IMR-90 (cell line): ENCODE data around the gene HLA-B. TPM values are rescaled to one million over a fixed set of nuclear protein-coding genes. Genes with fewer than 3 reads are reported as not detected.

ENCODE experiments used
- ATAC-seq: fragments of 200-7000 bp; cut with Tn5 transposase; 2 replicates; pipeline ENCODE4 v1.9.1; 2020; ENCODE audit warnings: low read depth, mild to moderate bottlenecking, moderate library complexity
- BruUV-seq: library from RNA; stranded (reverse); fragments of 400-500 nt; replicated peaks from 2 replicates; lab custom pipeline; 2021; lab: Mats Ljungman, UMichigan
- CTCF ChIA-PET: fragments of 300-600 bp; formaldehyde crosslinking; extraction: SDS; loops from one replicate; lab custom pipeline; 2021; ENCODE audit warnings: antibody characterized with exemption; lab: Yijun Ruan, JAX
- POLR2A ChIA-PET: fragments of 300-600 bp; sonication (Branson Sonifier 250); formaldehyde crosslinking; loops from one replicate; lab custom pipeline; 2022; ENCODE audit warnings: antibody characterized with exemption; ENCODE audit not compliant: unreplicated experiment; lab: Charles Lee
- DNase-seq: peaks from one replicate; pipeline ENCODE4 v3.0.0; 2013
- H2AFZ ChIP-seq: replicated peaks from 2 replicates; pipeline ENCODE3; 2013; ENCODE audit warnings: low read length, mild to moderate bottlenecking; ENCODE audit not compliant: poor library complexity
- H2AK5ac ChIP-seq: 2 replicates; pipeline ENCODE4 v1.6.1; 2013; ENCODE audit warnings: low read depth, low read length, inconsistent platforms
- H2AK9ac ChIP-seq: replicated peaks from 2 replicates; pipeline ENCODE3; 2013; ENCODE audit warnings: mild to moderate bottlenecking, low read depth, low read length, moderate library complexity; ENCODE audit not compliant: poor library complexity
- H2BK120ac ChIP-seq: 2 replicates; pipeline ENCODE4 v1.6.1; 2013; ENCODE audit warnings: low read depth, low read length, inconsistent platforms
- H2BK15ac ChIP-seq: 3 replicates; pipeline ENCODE4 v1.6.1; 2013; ENCODE audit warnings: low read depth, low read length, inconsistent platforms
- H2BK20ac ChIP-seq: 2 replicates; pipeline ENCODE4 v1.6.1; 2013; ENCODE audit warnings: low read depth, mild to moderate bottlenecking, inconsistent platforms, low read length, moderate library complexity
- H2BK5ac ChIP-seq: 2 replicates; pipeline ENCODE4 v1.6.1; 2013; ENCODE audit warnings: mild to moderate bottlenecking, low read depth, low read length, inconsistent platforms; ENCODE audit not compliant: poor library complexity, severe bottlenecking
- H3K14ac ChIP-seq: replicated peaks from 2 replicates; pipeline ENCODE4 v1.6.1; 2013; ENCODE audit warnings: low read depth, low read length, inconsistent platforms
- H3K18ac ChIP-seq: 2 replicates; pipeline ENCODE4 v1.6.1; 2013; ENCODE audit warnings: low read depth, low read length, control low read depth
- H3K23ac ChIP-seq: 2 replicates; pipeline ENCODE4 v1.6.1; 2013; ENCODE audit warnings: low read depth, low read length, inconsistent platforms
- H3K27ac ChIP-seq: 2 replicates; pipeline ENCODE4 v1.5.1; 2013; ENCODE audit warnings: mild to moderate bottlenecking, control low read depth, low read length; ENCODE audit not compliant: insufficient read depth
- H3K27me3 ChIP-seq: 2 replicates; pipeline ENCODE4 v1.6.1; 2013; ENCODE audit warnings: low read length; ENCODE audit not compliant: control insufficient read depth, insufficient read depth
- H3K36me3 ChIP-seq: 2 replicates; pipeline ENCODE4 v1.6.1; 2013; ENCODE audit warnings: low read length, mixed read lengths; ENCODE audit not compliant: control insufficient read depth, insufficient read depth
- H3K4ac ChIP-seq: 2 replicates; pipeline ENCODE4 v1.6.1; 2013; ENCODE audit warnings: low read depth, low read length, inconsistent platforms
- H3K4me1 ChIP-seq: 2 replicates; pipeline ENCODE4 v1.6.1; 2013; ENCODE audit warnings: low read length, mixed read lengths; ENCODE audit not compliant: control insufficient read depth, insufficient read depth
- H3K4me2 ChIP-seq: 2 replicates; pipeline ENCODE4 v1.6.1; 2013; ENCODE audit warnings: low read depth, mild to moderate bottlenecking, control low read depth, low read length, moderate library complexity
- H3K4me3 ChIP-seq: 2 replicates; pipeline ENCODE4 v1.5.1; 2013; ENCODE audit warnings: low read depth, mild to moderate bottlenecking, control low read depth, low read length, moderate library complexity; ENCODE audit not compliant: insufficient read depth
- H3K56ac ChIP-seq: 2 replicates; pipeline ENCODE4 v1.6.1; 2013; ENCODE audit warnings: low read length, inconsistent platforms; ENCODE audit not compliant: insufficient read depth; ENCODE audit errors: extremely low read depth
- H3K79me1 ChIP-seq, 2 experiments: 2 replicates each; pipeline ENCODE4 v1.6.1; 2013; ENCODE audit warnings: low read length in 2 of 2, inconsistent platforms in 1 of 2, low read depth in 1 of 2
- H3K9ac ChIP-seq: 2 replicates; pipeline ENCODE4 v1.6.1; 2013; ENCODE audit warnings: low read depth, low read length, control low read depth
- H3K9me1 ChIP-seq: 2 replicates; pipeline ENCODE4 v1.6.1; 2013; ENCODE audit warnings: low read length, inconsistent platforms; ENCODE audit not compliant: insufficient read depth
- H3K9me3 ChIP-seq: 2 replicates; pipeline ENCODE4 v1.6.1; 2013; ENCODE audit warnings: low read length; ENCODE audit not compliant: control insufficient read depth, insufficient read depth
- H4K20me1 ChIP-seq: 2 replicates; pipeline ENCODE4 v1.6.1; 2013; ENCODE audit warnings: low read length, inconsistent platforms; ENCODE audit not compliant: insufficient read depth
- H4K5ac ChIP-seq: 2 replicates; pipeline ENCODE4 v1.6.1; 2013; ENCODE audit warnings: mild to moderate bottlenecking, low read depth, low read length, control low read depth
- H4K8ac ChIP-seq, 2 experiments: 2 replicates each; pipeline ENCODE4 v1.6.1; 2013; ENCODE audit warnings: low read depth in 2 of 2, low read length in 2 of 2, control low read depth in 1 of 2, inconsistent platforms in 1 of 2
- H4K91ac ChIP-seq: 2 replicates; pipeline ENCODE4 v1.6.1; 2013; ENCODE audit warnings: low read depth, low read length, inconsistent platforms; ENCODE audit not compliant: insufficient read depth
- CHD1 ChIP-seq: IDR thresholded peaks from 2 replicates; pipeline ENCODE4 v1.6.1; 2012; ENCODE audit warnings: low read depth, low read length, improper control_type of control experiment
- FOS ChIP-seq: fragments of 150-350 bp; IDR thresholded peaks from 2 replicates; pipeline ENCODE4 v1.6.1; 2016; ENCODE audit warnings: low read depth, low read length
- MAFK ChIP-seq: IDR thresholded peaks from 2 replicates; pipeline ENCODE4 v1.6.1; 2012; ENCODE audit warnings: low read depth, low read length, improper control_type of control experiment
- MAZ ChIP-seq: IDR thresholded peaks from 2 replicates; pipeline ENCODE4 v1.6.1; 2012; ENCODE audit warnings: low read depth, mild to moderate bottlenecking, low read length, improper control_type of control experiment, moderate library complexity, borderline replicate concordance
- POLR2A ChIP-seq: IDR thresholded peaks from 2 replicates; pipeline ENCODE4 v1.6.1; 2012; ENCODE audit warnings: mild to moderate bottlenecking, low read depth, low read length
- RAD21 ChIP-seq: IDR thresholded peaks from 2 replicates; pipeline ENCODE4 v1.6.1; 2012; ENCODE audit warnings: low read length, improper control_type of control experiment
- RCOR1 ChIP-seq: IDR thresholded peaks from 2 replicates; pipeline ENCODE4 v1.6.1; 2012; ENCODE audit warnings: mild to moderate bottlenecking, low read length, improper control_type of control experiment; ENCODE audit not compliant: insufficient replicate concordance
- RFX5 ChIP-seq: IDR thresholded peaks from 2 replicates; pipeline ENCODE4 v1.8.0; 2012; ENCODE audit warnings: low read depth, mild to moderate bottlenecking, low read length, moderate library complexity
- SMC3 ChIP-seq: fragments of 150-350 bp; IDR thresholded peaks from 2 replicates; pipeline ENCODE4 v1.6.1; 2016; ENCODE audit warnings: low read depth, mild to moderate bottlenecking, antibody characterized with exemption, low read length, moderate library complexity
- WGBS, 2 experiments: methylation state at CpG; one replicate each; pipeline versions ENCODE4 v1.1.5 to v1.1.7; 2013; ENCODE audit warnings: missing lambda C conversion rate in 2 of 2; ENCODE audit not compliant: insufficient read length in 1 of 2; ENCODE audit errors: extremely low coverage in 2 of 2; 5-methylcytosine and 5-hydroxymethylcytosine counted together
- dilution Hi-C: fragments of 300-500 bp; cut with HindIII; formaldehyde crosslinking; loops from one replicate; pipeline ENCODE4 v1.14.3; 2018; ENCODE audit warnings: low sequenced_read_pairs; ENCODE audit not compliant: unreplicated experiment
- in situ Hi-C: fragments of 300-500 bp; cut with MboI; formaldehyde crosslinking; loops from 3 replicates; pipeline ENCODE4 v1.14.3; 2019; ENCODE audit warnings: low sequenced_read_pairs, inconsistent platforms, mixed read lengths
- intact Hi-C: fragments of 100-400 bp; cut with micrococcal nuclease; formaldehyde crosslinking; loops from 2 replicates; pipeline ENCODE4 v1.10.0; 2022
- polyA plus RNA-seq, 3 experiments: library from polyadenylated mRNA; depleted of rRNA; stranded (reverse); fragments of >200 nt; gene quantifications; 2 replicates each; pipeline ENCODE4 v1.2.3, GENCODE V29; 2012; ENCODE audit warnings: low replicate concordance in 1 of 3
- total RNA-seq: library from RNA; depleted of rRNA; stranded (reverse); fragments of >200 nt; gene quantifications from 2 replicates; pipeline ENCODE4 v1.2.3, GENCODE V29; 2012
- TF ChIP-seq, protein P1 (sequence below): fragments of 150-350 bp; IDR thresholded peaks from 2 replicates; pipeline ENCODE4 v1.6.1; 2017; ENCODE audit warnings: mild to moderate bottlenecking, antibody characterized with exemption, low read length, low read depth
- TF ChIP-seq, protein P2 (sequence below): conservative IDR thresholded peaks from 2 replicates; pipeline ENCODE4 v1.5.1; 2012; ENCODE audit warnings: mild to moderate bottlenecking, low read depth, low read length, improper control_type of control experiment
- TF ChIP-seq, protein P3 (sequence below): fragments of 150-350 bp; IDR thresholded peaks from 2 replicates; pipeline ENCODE4 v1.6.1; 2016; ENCODE audit warnings: low read depth, mild to moderate bottlenecking, low read length, moderate library complexity, borderline replicate concordance

The HLA-B gene
- total and polyA plus RNA-seq, 2 of the 4 experiments (the other 2 are of a cell fraction) = 44.1 to 309 TPM

DNA sequence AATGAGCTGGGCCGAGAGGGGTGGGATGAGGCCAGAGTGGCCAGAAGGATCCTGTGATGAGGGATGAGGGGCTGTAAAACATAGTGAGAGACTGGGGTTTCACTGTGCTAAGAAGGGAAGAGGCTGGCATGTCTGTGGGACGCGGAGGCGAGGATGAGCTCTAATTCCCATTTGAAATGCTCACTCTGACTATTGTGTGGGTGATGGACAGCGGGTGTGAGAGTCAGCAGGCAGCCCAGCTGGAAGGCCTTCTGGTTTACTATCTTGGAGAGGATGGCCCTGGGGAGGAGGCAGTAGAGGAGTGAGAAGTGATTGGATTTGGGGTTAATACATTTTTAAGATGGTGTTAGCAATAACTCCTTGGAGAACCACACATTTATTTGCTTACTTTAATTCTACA is 37.0 kb upstream of the HLA-B start:
- Histone ChIP-seq H3K36me3 (no peaks in the 10 kb centered on the region), H2AFZ (peak overlapping the region; percentile 0), H3K27me3 (no peaks in the 10 kb centered on the region), H3K79me1 (peaks cover 0 to 22% of the 10 kb centered on the region in 2 experiments; a peak in 2 of 4 replicates), H3K9ac (no peak overlapping the region), H2BK15ac (no peak overlapping the region), H3K14ac (no peak overlapping the region), H3K27ac (no peak overlapping the region), H2BK5ac (no peak overlapping the region), H3K9me3 (no peaks in the 10 kb centered on the region), H4K20me1 (no peaks in the 10 kb centered on the region), H4K91ac (no peak overlapping the region), H3K4me1 (no peaks in the 10 kb centered on the region), H4K5ac (no peak overlapping the region), H2BK20ac (no peak overlapping the region), H2BK120ac (no peak overlapping the region), H2AK9ac (no peak overlapping the region), H3K4me2 (no peak overlapping the region), H3K9me1 (no peaks in the 10 kb centered on the region; the same call in none of the 2 replicates), H3K23ac (no peak overlapping the region), H3K4ac (no peak overlapping the region), H3K4me3 (no peak overlapping the region), H3K56ac (no peak overlapping the region), H2AK5ac (no peak overlapping the region), H3K18ac (no peak overlapping the region), H4K8ac (no peak overlapping the region)
- 33% methylated on average over 1 of the region's 5 CpGs; no CpG with 5 or more reads in 1 of the 2 experiments for WGBS, 2 experiments
- BruUV-seq = no TSS peak
- ChIA-PET POLR2A (interaction anchor here (0.6 kb wide), 1 partner anchor 837 kb away, joined by 13 read pairs; no protein-coding TSS in a partner anchor), CTCF (no interaction called here)
- in situ Hi-C loops (no loop called here), intact Hi-C loops (no loop called here), dilution Hi-C loops (no loop called here)
- DNase-seq (peak; percentile 41), ATAC-seq (peak; percentile 48)
- TF ChIP-seq, protein P1, sequence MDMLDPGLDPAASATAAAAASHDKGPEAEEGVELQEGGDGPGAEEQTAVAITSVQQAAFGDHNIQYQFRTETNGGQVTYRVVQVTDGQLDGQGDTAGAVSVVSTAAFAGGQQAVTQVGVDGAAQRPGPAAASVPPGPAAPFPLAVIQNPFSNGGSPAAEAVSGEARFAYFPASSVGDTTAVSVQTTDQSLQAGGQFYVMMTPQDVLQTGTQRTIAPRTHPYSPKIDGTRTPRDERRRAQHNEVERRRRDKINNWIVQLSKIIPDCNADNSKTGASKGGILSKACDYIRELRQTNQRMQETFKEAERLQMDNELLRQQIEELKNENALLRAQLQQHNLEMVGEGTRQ = no peak
- TF ChIP-seq FOS = no peak
- TF ChIP-seq RAD21 = no peak
- no peak for TF ChIP-seq POLR2A
- no peak for TF ChIP-seq RFX5
- no peak for TF ChIP-seq RCOR1
- TF ChIP-seq, protein P2, sequence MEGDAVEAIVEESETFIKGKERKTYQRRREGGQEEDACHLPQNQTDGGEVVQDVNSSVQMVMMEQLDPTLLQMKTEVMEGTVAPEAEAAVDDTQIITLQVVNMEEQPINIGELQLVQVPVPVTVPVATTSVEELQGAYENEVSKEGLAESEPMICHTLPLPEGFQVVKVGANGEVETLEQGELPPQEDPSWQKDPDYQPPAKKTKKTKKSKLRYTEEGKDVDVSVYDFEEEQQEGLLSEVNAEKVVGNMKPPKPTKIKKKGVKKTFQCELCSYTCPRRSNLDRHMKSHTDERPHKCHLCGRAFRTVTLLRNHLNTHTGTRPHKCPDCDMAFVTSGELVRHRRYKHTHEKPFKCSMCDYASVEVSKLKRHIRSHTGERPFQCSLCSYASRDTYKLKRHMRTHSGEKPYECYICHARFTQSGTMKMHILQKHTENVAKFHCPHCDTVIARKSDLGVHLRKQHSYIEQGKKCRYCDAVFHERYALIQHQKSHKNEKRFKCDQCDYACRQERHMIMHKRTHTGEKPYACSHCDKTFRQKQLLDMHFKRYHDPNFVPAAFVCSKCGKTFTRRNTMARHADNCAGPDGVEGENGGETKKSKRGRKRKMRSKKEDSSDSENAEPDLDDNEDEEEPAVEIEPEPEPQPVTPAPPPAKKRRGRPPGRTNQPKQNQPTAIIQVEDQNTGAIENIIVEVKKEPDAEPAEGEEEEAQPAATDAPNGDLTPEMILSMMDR = no peak
- no peak for TF ChIP-seq MAFK
- no peak for TF ChIP-seq MAZ
- no peak for TF ChIP-seq SMC3
- TF ChIP-seq CHD1 = no peak
- TF ChIP-seq, protein P3, sequence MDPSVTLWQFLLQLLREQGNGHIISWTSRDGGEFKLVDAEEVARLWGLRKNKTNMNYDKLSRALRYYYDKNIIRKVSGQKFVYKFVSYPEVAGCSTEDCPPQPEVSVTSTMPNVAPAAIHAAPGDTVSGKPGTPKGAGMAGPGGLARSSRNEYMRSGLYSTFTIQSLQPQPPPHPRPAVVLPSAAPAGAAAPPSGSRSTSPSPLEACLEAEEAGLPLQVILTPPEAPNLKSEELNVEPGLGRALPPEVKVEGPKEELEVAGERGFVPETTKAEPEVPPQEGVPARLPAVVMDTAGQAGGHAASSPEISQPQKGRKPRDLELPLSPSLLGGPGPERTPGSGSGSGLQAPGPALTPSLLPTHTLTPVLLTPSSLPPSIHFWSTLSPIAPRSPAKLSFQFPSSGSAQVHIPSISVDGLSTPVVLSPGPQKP = no peak
